BLaER1 (cell line): Measurements from ENCODE around the gene SCN4A.
A peak's percentile ranks its signal among the peaks of the same experiment; 100 is the strongest.

ENCODE experiments used
- H3K27ac ChIP-seq: shearing (Covaris generic); formaldehyde crosslinking; 2 replicates; pipeline ENCODE4 v1.8.1; 2022
- H3K27me3 ChIP-seq: shearing (Covaris generic); formaldehyde crosslinking; 2 replicates; pipeline ENCODE4 v1.8.1; 2022
- H3K36me3 ChIP-seq: shearing (Covaris generic); formaldehyde crosslinking; 2 replicates; pipeline ENCODE4 v1.8.1; 2022
- H3K4me1 ChIP-seq: shearing (Covaris generic); formaldehyde crosslinking; 2 replicates; pipeline ENCODE4 v1.8.1; 2022
- H3K4me2 ChIP-seq: shearing (Covaris generic); formaldehyde crosslinking; 2 replicates; pipeline ENCODE4 v1.8.1; 2022
- H3K4me3 ChIP-seq: shearing (Covaris generic); formaldehyde crosslinking; 2 replicates; pipeline ENCODE4 v1.8.1; 2022
- H3K9ac ChIP-seq: shearing (Covaris generic); formaldehyde crosslinking; 2 replicates; pipeline ENCODE4 v1.8.1; 2022
- H3K9me3 ChIP-seq: shearing (Covaris generic); formaldehyde crosslinking; 2 replicates; pipeline ENCODE4 v1.8.1; 2022
- H4K20me1 ChIP-seq: shearing (Covaris generic); formaldehyde crosslinking; 2 replicates; pipeline ENCODE4 v1.8.1; 2022
- Cebpa-rat ChIP-seq: shearing (Covaris generic); IDR thresholded peaks from 2 replicates; pipeline ENCODE4 v1.8.1; 2022

Gene SCN4A

DNA sequence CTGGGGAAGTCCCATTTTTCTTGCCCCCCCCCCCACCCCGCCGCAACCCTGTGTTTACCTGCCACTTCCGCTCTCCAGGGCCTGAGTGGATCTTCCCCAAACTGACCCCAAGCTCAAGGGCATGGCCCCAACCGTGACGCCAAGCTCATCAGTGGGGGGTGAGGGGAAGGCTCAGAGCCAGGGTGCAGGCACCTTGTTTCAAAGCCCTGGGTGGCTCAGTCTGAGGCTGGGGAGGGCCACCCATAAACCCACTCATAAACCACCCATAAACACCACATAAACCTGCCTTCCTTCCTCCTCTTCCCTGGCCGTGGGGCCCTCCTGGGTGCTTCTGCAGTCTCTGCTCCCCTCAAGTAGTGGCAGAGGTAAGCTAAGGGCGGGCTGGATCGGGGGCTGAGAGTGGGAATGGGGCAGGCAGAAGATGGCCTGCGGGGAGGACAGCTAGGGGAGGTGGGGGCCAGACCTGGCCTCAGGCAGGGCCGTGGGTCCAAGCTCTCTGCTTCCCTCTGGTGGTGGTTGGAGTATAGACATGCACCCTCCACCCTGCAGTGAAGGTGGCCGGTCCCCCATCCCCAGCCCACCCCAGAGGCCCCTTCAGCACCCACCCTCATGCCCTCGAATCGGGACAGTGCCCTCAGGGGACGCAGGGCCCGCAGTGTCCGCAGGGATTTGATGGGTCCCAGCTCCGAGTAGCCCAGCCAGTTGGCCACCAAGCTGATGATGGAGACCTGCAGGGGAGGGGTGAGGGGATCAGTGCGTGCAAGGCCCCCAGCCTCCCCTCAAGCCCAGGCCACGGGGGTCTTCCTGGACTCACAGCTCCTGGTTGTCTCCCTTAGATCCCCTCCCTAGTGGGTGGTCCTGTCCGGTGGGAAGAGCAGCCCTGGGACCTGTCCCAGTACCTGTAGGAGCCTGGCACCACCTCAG lies 26.0 kb downstream of the SCN4A start:
- no peaks in the 10 kb centered on the region for H3K27me3 ChIP-seq
- H3K27ac ChIP-seq: peak overlapping the region; percentile 84
- H3K9me3 ChIP-seq: no peaks in the 10 kb centered on the region
- TF ChIP-seq Cebpa-rat: no peak
- H3K4me1 ChIP-seq: peaks cover 84% of the 10 kb centered on the region
- H3K36me3 ChIP-seq: peaks cover 8% of the 10 kb centered on the region; the same call in 1 of the 2 replicates
- H4K20me1 ChIP-seq: no peaks in the 10 kb centered on the region
- peak overlapping the region; percentile 61 for H3K9ac ChIP-seq
- peak overlapping the region; percentile 42 for H3K4me3 ChIP-seq
- H3K4me2 ChIP-seq: peak overlapping the region; percentile 91

DNA sequence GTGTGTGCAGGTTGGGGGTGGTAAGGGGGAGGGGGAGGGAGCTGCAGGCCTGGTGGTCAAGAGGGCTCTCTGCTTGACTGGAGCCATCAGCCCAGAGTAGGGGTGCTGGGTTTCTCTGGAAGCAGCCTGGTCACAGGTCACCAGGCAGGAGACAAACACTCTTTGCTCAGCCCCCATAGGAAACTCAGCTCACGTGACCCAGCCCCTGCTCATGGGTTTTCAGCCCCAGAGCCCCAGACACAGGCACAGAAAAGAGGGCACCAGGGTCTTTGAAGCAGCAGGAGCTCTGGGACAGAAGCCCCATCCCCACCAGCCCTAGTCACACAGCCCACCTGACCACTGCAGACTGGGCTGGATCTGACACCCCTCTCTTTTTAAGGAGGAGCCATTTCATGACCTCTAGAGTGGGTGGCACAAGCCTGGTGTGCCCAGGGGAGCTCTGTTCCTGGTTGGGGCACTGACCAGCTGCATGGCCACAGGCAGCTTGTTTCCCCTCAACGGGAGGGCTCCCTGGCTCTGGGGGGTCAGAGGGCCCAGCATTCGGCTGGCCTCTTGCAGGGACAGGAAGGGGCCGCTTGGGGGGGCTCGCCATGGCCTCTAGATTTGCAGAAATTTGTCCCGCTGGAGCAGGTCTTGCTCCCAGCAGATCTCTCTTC lies 26.8 kb downstream of the SCN4A start:
- Histone ChIP-seq H3K4me2 (peak overlapping the region; percentile 91), H3K36me3 (peaks cover 12% of the 10 kb centered on the region; the same call in 1 of the 2 replicates)

DNA sequence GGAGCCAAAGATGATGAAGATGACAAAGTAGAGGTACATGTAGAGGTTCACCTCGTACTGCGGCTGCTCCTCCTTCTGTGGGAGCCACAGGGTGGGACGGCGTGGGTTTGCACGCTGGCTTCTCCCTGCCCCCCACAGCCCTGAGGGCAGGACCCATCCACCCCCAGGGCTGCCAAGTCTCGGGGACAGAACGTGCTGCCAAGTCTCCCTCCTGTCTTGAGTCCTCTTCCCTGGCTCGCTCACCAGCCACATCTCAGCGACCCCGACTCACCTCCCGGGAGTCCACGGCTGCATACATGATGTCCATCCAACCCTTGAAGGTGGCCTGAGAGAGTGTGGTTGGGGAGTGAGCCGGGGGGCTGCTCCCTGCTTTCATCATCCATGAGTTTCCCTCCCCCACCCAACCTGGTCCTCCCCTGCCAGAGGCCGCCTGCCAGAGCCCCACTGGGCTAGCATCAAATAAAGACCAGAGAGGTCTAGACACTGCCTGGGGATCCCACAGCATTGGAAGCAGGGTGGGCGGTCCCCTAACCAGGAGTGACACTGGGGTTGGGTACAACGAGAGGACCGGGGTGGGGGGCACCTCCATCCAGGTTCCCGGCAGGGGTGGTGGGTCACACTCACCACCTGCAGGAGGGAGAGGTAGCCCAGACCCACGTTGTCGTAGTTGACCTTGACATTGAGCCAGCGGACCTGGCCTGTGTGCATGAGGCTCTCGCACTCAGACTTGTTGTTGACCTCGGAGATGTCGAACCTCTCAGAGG lies 27.8 kb downstream of the SCN4A start:
- H3K9ac ChIP-seq: no peak overlapping the region
- H4K20me1 ChIP-seq: no peaks in the 10 kb centered on the region
- H3K9me3 ChIP-seq: peaks cover 6% of the 10 kb centered on the region; the same call in 1 of the 2 replicates
- no peaks in the 10 kb centered on the region for H3K27me3 ChIP-seq
- no peak for TF ChIP-seq Cebpa-rat
- peaks cover 73% of the 10 kb centered on the region for H3K4me1 ChIP-seq
- no peak overlapping the region for H3K4me3 ChIP-seq
- H3K36me3 ChIP-seq: peaks cover 12% of the 10 kb centered on the region; the same call in 1 of the 2 replicates
- H3K27ac ChIP-seq: peak overlapping the region; percentile 84
- peak overlapping the region; percentile 91 for H3K4me2 ChIP-seq

More for the DNA sequence above, 26.8 kb downstream of the SCN4A start:
- H3K9me3 ChIP-seq: peaks cover 4% of the 10 kb centered on the region; the same call in 1 of the 2 replicates
- H3K27ac ChIP-seq: peak overlapping the region; percentile 84
- H3K9ac ChIP-seq: peak overlapping the region; percentile 61
- peak overlapping the region; percentile 42 for H3K4me3 ChIP-seq
- TF ChIP-seq Cebpa-rat: no peak
- H3K27me3 ChIP-seq: no peaks in the 10 kb centered on the region
- H4K20me1 ChIP-seq: no peaks in the 10 kb centered on the region
- peaks cover 77% of the 10 kb centered on the region for H3K4me1 ChIP-seq

DNA sequence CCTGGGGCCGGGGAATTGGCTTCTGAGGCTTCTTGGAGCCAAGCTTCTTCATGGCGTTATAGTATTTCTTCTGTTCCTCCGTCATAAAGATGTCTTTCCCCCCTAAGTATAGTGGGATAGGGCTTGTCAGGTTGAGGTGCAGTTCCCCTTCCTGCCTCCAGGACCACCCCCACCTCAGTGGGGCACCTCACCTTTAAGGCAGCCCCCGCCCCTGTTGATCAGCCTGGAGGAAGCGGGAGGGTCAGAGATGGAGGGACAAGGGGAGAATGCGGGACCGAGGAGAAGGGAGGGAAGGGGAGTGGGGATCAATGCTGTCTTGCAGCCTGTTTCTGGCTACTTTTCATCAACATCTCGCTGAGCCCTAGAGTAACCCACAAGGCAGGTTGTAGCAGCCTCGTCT lies 29.0 kb downstream of the SCN4A start:
- TF ChIP-seq Cebpa-rat: no peak
- peaks cover 12% of the 10 kb centered on the region; the same call in 1 of the 2 replicates for H3K36me3 ChIP-seq
- H3K4me2 ChIP-seq: no peak overlapping the region
- peaks cover 73% of the 10 kb centered on the region for H3K4me1 ChIP-seq
- 0 out of 2 replicates have a peak overlapping the region, but pooled peaks have one; percentile 84 for H3K27ac ChIP-seq
- H3K9ac ChIP-seq: no peak overlapping the region
- H3K4me3 ChIP-seq: no peak overlapping the region
- H4K20me1 ChIP-seq: no peaks in the 10 kb centered on the region
- H3K9me3 ChIP-seq: peaks cover 6% of the 10 kb centered on the region; the same call in 1 of the 2 replicates
- H3K27me3 ChIP-seq: no peaks in the 10 kb centered on the region

DNA sequence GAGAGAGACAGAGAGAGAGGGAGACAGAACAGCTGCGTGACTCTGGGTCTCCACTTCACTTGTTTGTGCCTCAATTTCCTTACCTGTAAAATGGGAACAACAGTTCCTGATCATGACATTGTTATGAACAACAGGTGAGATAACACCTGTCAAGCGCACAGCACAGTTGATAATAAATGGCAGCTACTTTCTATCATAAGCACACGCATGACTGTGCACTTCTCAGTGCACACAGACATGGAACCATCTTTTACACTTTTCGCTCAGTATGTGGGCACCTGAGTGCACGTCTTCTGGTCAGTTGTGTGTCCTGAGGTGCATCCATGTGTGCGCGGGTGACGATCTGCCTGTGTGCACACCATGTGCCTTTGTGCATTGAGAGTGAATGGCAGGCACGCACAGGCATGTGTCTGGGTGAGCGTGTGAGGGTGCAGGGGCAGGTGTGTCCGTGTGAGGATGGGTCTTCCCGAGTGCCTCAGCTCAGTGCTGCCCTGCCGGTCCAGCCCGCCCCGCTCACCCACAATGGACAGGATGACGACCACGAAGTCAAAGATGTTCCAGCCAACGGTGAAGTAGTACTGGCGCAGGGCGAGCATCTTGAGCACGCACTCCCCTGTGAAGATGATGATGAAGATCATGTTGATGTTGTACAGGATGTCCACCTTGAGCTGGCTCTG lies 30.3 kb downstream of the SCN4A start:
- no peaks in the 10 kb centered on the region for H3K27me3 ChIP-seq
- peaks cover 12% of the 10 kb centered on the region; the same call in 1 of the 2 replicates for H3K36me3 ChIP-seq
- no peak for TF ChIP-seq Cebpa-rat
- H3K9me3 ChIP-seq: peaks cover 6% of the 10 kb centered on the region; the same call in 1 of the 2 replicates
- no peak overlapping the region for H3K4me3 ChIP-seq
- no peak overlapping the region for H3K4me2 ChIP-seq
- no peak overlapping the region for H3K9ac ChIP-seq
- H3K27ac ChIP-seq: no peak overlapping the region
- no peaks in the 10 kb centered on the region for H4K20me1 ChIP-seq
- H3K4me1 ChIP-seq: peaks cover 73% of the 10 kb centered on the region

DNA sequence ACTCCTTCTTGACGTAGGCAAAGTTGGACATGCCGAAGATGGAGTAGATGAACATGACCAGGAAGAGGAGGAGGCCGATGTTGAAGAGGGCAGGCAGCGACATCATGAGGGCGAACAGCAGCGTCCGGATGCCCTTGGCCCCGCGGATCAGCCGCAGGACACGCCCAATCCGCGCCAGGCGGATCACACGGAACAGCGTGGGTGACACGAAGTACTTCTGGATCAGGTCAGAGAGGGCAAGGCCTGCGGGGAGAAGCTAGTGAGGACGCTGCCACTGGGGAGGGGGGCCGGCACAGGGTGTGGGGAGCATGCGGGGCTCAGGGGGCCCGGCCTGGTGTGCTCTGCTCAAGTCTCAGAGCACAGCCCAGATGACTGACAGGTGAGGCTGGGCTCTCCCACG lies 31.0 kb downstream of the SCN4A start:
- Histone ChIP-seq H3K36me3 (peaks cover 12% of the 10 kb centered on the region; the same call in 1 of the 2 replicates), H3K27ac (no peak overlapping the region), H3K4me1 (peaks cover 73% of the 10 kb centered on the region), H3K4me2 (no peak overlapping the region), H3K27me3 (no peaks in the 10 kb centered on the region), H3K4me3 (no peak overlapping the region), H3K9ac (no peak overlapping the region), H4K20me1 (no peaks in the 10 kb centered on the region), H3K9me3 (peaks cover 6% of the 10 kb centered on the region; the same call in 1 of the 2 replicates)
- no peak for TF ChIP-seq Cebpa-rat

DNA sequence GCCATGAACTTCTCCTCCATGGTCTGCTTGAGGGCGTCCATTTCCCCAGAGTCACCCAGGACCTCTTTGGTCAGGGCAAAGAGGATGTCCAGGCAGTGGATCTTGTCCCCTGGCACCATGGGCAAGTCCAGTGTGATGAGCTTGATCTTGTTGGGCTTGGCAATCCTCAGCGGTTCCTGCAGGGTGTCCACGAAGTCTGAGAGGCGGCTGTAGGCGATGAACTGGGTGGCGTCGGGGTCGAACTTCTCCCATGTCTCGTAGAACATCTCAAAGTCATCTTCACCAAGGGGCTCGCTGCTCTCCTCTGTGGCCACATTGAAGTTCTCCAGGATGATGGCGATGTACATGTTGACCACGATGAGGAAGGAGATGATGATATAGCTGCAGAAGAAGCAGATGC lies 31.6 kb downstream of the SCN4A start:
- Histone ChIP-seq H3K36me3 (peaks cover 12% of the 10 kb centered on the region; the same call in 1 of the 2 replicates), H3K9ac (no peak overlapping the region), H3K27ac (no peak overlapping the region), H3K4me1 (peaks cover 73% of the 10 kb centered on the region), H3K4me2 (no peak overlapping the region), H3K27me3 (no peaks in the 10 kb centered on the region), H4K20me1 (no peaks in the 10 kb centered on the region), H3K9me3 (peaks cover 6% of the 10 kb centered on the region; the same call in 1 of the 2 replicates), H3K4me3 (no peak overlapping the region)
- TF ChIP-seq Cebpa-rat: no peak

DNA sequence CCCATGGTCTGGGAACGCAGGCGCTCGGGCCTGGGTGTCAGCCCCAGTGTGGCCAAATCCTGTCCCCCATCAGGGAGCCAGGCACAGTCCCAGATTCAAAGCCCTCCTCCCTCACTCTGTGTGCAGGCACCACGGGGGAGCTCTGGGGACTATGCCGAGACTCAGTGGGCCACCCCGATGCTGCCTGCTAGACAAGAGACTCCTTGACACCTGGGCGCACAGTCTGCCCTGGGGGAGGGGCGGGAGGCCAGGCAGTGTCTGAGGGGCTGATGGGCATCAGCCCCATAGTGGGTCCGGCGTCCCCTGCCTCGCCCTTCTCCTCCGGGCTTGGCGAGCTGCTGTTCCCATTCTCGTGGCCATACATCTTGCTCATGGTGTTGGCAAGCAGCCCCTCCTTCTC lies 32.1 kb downstream of the SCN4A start:
- peak overlapping the region; percentile 62; the same call in 1 of the 2 replicates for H3K27ac ChIP-seq

More for the DNA sequence above, 32.1 kb downstream of the SCN4A start:
- Histone ChIP-seq H3K4me3 (no peak overlapping the region), H3K9ac (no peak overlapping the region), H3K9me3 (peaks cover 6% of the 10 kb centered on the region; the same call in 1 of the 2 replicates), H3K36me3 (peaks cover 12% of the 10 kb centered on the region; the same call in 1 of the 2 replicates), H3K27me3 (no peaks in the 10 kb centered on the region), H4K20me1 (no peaks in the 10 kb centered on the region), H3K4me1 (peaks cover 73% of the 10 kb centered on the region), H3K4me2 (no peak overlapping the region)
- TF ChIP-seq Cebpa-rat: no peak
